ENCODE results near the gene RFC4.
"Not testable (repeated sequence)": the region's sequence is repeated elsewhere in the genome, so short reads cannot be mapped to it uniquely, and the experiment has no call there.

RFC4 gene, protein sequence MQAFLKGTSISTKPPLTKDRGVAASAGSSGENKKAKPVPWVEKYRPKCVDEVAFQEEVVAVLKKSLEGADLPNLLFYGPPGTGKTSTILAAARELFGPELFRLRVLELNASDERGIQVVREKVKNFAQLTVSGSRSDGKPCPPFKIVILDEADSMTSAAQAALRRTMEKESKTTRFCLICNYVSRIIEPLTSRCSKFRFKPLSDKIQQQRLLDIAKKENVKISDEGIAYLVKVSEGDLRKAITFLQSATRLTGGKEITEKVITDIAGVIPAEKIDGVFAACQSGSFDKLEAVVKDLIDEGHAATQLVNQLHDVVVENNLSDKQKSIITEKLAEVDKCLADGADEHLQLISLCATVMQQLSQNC

DNA sequence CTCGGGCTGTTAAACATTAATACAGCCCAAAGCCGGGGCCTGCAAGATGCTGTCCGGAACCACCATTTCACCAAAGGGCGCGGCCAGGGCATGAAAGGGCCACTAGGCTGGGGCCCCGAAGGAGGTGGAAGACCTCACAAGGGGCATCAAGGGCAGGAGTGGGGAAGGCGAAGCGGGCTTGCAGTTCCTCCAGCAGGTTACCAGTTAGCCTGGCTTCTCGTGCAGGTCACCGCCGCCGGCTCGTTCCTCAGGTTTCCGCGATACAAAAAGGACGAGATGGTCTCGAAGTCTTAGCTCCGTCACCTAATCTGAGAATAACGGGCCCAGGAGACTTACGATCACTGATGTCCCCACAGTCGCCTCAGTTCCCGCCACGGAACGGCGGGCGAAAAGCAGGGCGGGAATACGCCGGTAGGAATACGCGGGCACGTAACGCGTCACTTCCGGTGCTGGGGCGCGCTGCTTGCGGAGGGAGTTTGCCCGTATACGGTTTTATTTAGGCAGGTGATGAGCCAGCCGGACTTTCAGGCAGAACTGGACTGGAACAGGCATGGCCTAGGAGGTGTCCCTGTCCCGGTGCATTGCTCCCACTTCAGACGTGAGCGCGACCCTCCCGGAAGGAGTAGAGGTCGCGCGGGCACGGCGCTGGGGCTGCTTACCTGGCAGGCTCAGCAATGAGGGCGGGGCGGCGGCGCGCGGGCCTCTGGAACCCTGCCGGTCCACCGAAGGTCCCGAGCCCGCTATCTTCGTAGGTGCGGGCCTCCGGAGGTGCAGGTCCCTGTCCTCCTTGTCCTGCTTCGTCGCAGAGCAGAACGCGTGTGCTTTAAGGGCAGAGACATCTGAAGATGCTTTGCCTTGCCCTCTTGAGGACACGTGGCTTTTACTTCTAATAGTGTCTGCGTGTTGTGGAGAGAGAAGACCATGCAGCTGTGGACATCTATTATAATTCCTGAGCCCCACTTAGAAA, at the start of gene RFC4:
TSS of gene RFC4 (minus strand) at position 394 of the 967 bp plus-strand sequence. CDS start 1,769 bp downstream, outside the sequence.
- DNase-seq (ENCODE audit: low read depth in 2 of 2): peak; percentile 69 to 73

DNA sequence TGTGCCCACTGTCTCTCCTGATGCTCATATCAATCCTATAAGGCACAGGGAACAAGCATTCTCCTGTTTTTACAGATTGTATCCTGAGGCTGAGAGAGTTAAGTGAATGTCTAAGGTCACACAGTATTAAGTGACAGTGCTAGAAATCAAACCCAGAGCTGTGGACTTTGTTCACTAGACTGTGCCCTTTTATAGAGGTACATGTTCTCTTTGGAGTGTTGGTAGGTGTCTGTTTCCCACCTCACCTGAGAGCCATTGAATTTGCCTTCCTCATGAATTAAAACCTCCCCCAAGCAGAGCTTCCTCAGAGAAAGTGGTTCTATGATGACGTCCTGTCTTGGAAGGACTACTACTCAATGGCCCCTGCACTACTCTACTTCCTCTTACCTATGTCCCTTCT, 48.7 kb upstream of the RFC4 start:
- DNase-seq (ENCODE audit: low read depth in 2 of 2): no peak

DNA sequence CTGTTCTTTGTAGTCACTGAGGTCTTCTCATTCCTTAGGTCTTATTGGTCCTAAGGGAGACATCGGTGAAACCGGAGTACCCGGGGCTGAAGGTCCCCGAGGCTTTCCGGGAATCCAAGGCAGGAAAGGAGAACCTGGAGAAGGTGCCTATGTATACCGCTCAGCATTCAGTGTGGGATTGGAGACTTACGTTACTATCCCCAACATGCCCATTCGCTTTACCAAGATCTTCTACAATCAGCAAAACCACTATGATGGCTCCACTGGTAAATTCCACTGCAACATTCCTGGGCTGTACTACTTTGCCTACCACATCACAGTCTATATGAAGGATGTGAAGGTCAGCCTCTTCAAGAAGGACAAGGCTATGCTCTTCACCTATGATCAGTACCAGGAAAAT, 47.9 kb upstream of the RFC4 start:
- DNase-seq (ENCODE audit: low read depth in 2 of 2): no peak

DNA sequence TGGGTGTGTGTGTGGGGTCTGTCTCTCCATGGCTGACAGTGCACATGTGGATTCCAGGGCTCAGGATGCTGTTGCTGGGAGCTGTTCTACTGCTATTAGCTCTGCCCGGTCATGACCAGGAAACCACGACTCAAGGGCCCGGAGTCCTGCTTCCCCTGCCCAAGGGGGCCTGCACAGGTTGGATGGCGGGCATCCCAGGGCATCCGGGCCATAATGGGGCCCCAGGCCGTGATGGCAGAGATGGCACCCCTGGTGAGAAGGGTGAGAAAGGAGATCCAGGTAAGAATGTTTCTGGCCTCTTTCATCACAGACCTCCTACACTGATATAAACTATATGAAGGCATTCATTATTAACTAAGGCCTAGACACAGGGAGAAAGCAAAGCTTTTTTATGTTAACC, 46.7 kb upstream of the RFC4 start:
- no peak for DNase-seq (ENCODE audit: low read depth in 2 of 2)

DNA sequence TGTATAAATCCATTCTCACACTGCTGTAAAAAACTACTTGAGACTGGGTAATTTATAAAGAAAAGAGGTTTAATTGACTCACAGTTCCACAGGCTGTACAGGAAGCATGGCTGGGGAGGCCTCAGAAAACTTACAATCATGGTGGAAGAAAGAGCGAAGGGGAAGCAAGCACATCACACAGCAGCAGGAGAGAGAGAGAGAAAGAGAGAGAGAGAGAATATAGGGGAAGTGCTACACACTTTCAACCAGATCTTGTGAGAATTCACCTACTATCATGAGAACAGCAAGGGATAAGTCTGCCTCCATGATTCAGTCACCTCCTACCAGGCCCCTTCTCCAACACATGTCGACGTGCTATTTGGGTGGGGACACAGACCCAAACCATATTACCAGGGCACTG, 45.6 kb upstream of the RFC4 start:
- not testable (repeated sequence) for DNase-seq (ENCODE audit: low read depth in 2 of 2)

DNA sequence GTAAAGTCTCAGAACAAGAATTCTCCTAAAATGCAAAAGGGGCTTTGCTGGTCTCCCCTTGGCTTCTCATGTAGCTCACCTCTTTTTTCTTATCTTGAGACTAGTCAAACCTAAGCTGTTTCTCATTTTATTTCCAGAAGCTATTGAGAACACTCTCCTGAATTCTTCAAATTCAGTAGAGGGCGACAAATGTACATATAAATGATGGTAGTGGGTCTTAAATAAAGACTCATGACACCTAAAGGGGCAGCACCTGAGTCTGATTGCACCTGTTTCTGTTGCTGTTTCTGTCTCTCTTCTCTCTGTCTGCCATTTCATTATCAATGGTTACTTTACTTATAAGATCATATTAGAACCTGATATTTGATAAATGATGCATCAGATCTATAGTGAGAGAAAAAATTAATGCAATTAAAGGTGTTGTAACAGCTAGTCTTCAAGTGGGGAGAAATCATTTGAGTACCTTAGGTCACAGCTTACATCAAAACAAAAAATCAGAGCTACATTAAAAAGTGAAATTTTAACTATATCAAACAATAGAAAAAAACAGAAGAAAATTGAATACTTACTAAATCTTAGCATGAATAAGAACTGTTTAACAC, 43.2 kb upstream of the RFC4 start:
- DNase-seq (ENCODE audit: low read depth in 2 of 2): no peak

DNA sequence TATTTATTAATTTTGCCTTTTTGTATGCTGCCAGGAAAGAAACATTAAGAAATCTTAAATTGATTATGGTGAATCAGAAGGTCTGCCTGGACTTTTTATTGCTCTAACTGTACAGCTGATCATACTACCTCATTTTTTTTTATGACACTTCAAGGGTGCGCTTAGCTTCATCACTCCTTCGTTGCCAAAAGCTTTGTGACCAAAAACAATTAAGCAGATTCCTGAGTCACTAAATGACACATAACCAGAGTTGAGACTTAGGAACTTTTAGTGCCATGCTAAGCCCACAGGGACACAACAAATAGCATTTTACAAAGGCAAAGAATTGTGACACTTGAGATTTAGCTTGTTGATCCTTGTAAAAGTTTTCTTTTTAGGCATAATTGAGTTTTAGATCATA, 41.2 kb upstream of the RFC4 start:
- no peak for DNase-seq (ENCODE audit: low read depth in 2 of 2)

DNA sequence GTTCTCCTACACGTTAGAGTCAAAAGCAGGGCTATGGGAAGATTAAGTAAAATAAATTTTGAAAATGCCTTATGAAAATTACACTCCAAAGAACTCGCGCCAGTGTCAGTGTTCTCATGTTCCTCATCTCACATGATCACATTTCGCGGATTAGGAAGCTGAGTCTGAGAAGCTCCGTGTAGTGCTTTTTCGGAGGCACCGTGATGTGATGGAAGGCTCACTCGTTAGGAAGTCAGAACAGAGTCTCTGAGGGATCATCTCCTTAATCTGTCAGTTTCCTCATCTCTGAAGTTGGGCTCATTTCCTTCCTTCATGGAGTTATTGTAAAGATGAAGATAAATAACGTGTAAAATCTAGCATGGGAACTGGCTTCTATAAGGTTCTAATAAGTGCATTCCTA, 39.5 kb upstream of the RFC4 start:
- DNase-seq (ENCODE audit: low read depth in 2 of 2): no peak

DNA sequence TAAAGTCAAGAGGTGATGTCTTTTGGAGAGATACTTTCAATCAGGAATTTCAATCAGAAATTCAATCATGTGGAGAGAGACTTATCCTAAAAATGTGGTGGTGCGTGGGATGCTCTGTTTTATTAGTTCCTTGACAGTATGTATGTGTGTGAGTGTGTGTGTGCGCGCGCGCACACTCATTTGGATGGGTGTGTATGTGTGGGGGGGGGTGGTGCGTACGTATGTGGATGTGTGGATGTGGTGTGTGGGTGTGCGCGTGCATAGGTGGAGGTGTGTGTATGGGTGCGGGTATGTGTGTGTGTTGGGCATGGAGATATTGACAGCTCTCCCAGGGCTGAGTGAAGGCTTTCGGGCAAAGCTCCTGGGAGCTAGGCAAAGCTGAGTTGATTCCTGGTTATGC, 38.6 kb upstream of the RFC4 start:
- DNase-seq (ENCODE audit: low read depth in 2 of 2): no peak

DNA sequence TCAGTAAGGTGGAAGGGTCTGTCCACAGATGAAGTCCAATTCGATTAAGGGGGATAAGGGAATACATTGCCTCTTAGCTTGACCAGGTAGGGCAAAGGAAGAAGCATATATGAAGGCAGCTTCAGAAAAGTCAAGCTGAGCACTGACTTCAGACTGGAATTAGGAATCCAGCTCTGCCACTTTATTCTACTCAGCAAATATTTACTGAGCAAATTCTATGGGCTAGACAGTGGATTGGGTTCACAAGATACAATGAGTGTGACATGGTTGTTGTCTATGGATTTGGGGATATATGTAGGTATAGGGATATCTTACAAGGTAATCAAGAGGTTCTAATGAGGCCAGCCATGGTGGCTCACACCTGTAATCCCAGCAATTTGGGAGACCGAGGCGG, 36.8 kb upstream of the RFC4 start:
- DNase-seq (ENCODE audit: low read depth in 2 of 2): no peak

DNA sequence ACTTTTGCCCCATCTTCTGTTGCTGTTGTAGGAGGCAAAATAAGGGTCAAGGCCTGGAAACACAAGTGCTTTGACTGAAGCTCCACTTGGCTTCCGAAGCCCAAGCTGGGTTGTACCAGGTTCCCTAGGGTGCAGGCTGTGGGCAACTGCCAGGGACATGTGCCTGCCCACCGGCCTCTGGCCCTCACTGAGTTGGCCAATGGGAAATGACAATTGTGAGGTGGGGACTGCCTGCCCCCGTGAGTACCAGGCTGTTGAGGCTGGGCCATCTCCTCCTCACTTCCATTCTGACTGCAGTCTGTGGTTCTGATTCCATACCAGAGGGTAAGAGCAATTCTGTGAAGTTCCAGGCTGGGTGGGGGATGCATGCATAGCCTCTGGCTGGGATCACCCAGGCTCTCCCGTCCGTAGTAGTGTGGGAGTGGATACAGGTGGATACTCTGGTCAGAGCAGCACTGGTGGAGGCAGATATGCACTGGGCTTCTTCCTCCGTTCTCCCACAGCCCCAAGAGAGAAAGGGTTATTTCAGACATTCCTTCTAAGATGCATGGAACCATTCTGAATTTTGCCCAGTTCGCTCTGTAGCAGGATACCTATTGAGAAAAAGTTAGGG, 36.2 kb upstream of the RFC4 start, which contains the start of gene ADIPOQ:
TSS of gene ADIPOQ (plus strand) at position 285 of the 613 bp plus-strand sequence. CDS start 10,349 bp downstream, outside the sequence.
- no peak for DNase-seq (ENCODE audit: low read depth in 2 of 2)

DNA sequence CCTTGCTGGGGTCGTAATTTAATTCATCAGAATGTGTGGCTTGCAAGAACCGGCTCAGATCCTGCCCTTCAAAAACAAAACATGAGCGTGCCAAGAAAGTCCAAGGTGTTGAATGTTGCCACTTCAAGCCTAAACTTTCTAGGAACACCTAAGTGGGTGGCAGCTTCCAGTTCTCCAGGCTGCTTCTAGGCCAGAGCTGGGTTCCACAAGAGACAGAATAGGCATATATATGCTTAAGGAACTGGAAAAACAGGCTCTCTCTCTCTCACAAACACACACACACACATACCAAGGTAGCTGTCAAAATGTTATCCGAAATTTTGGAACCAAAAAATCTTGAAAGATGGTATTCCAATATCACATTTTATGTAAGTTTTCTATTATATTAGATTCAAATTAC, 35.3 kb upstream of the RFC4 start:
- no peak for DNase-seq (ENCODE audit: low read depth in 2 of 2)

DNA sequence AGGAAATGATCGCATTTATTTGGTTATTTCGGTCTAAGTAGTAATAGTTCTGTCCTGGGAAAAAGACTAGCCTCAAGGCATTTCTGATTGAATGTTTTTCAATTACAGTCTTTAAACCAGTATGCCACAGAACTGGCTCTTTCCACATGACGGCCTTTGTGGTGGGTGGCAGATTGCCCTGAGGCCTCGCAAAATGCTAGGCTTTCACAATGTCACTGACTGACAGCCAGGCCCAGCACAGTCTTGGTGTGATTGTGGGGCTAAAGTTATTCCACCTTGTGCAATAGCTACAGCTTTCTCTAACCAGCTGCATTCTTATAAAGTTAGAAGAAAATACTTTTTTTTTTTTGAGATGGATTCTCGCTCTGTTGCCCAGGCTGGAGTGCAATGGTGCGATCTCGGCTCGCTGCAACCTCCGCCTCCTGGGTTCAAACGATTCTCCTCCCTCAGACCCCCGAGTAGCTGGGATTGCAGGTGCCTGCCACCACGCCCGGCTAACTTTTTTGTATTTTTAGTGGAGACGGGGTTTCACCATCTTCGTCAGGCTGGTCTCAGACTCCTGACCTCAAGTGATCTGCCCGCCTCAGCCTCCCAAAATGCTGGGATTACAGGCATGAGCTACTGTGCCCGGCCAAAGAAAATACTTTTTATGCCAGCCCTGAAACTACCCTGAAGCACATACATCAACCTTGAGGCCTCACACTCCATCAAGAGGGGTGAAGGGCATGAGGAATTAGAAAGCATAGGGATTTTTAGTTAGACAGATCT, 33.8 kb upstream of the RFC4 start:
- DNase-seq (ENCODE audit: low read depth in 2 of 2): no peak

DNA sequence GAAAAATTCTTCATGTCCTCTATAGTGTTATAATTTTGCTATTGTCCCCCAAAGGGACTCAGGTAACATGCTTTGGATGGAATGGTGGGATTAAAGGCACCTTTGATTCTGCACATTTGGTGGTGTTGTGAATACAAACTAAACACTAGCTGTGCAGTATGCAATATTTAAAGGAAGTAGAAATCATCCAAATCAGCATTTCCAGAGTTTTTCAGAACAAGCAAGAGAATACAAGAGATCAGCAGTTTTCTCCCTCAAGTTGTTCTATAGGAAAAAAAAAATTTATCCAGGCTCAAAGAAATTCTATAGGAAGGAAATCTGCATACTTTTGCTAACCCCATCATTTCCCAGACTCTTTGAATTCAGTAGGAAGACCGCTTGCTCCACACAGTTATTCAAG, 26.0 kb upstream of the RFC4 start:
- no peak for DNase-seq (ENCODE audit: low read depth in 2 of 2)

DNA sequence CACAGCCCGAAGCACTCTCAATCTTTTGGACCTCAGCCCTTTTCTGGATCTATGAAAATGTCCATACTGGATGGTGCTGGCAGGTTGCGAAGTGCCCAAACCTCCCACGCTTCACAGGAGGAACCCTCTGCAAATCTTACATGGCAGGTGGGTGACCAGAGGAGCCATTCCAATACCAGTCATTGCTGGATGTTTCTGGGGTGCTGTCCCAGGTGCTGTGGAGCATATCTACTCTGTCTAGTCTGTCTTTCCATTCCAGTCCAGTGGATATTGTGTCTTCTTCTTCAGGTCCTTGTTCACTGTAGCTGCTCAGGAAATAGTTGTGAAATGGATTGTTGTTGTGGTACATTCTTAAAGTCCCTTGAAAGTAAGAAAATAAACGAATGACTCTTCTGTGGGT, 25.5 kb upstream of the RFC4 start:
- no peak for DNase-seq (ENCODE audit: low read depth in 2 of 2)

DNA sequence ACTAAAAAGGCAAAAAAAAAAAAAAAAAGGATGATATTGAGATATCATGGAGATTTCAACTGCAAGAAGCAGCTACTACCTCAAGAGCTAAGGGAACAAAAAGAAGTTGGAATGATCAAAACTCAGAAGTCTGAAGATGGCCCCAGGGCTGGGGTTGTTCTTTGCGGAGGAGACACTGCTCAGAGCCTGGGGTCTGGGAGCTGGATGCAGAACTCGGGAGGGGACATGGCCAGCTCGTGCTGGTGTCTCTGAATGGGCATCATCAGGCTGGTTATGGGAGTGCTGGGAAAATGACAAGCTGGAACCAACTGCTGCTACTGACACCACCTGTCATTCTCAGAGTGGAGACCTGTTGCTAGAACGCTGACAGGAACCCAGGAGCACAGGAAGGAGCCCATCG, 22.1 kb upstream of the RFC4 start:
- DNase-seq (ENCODE audit: low read depth in 2 of 2): no peak

DNA sequence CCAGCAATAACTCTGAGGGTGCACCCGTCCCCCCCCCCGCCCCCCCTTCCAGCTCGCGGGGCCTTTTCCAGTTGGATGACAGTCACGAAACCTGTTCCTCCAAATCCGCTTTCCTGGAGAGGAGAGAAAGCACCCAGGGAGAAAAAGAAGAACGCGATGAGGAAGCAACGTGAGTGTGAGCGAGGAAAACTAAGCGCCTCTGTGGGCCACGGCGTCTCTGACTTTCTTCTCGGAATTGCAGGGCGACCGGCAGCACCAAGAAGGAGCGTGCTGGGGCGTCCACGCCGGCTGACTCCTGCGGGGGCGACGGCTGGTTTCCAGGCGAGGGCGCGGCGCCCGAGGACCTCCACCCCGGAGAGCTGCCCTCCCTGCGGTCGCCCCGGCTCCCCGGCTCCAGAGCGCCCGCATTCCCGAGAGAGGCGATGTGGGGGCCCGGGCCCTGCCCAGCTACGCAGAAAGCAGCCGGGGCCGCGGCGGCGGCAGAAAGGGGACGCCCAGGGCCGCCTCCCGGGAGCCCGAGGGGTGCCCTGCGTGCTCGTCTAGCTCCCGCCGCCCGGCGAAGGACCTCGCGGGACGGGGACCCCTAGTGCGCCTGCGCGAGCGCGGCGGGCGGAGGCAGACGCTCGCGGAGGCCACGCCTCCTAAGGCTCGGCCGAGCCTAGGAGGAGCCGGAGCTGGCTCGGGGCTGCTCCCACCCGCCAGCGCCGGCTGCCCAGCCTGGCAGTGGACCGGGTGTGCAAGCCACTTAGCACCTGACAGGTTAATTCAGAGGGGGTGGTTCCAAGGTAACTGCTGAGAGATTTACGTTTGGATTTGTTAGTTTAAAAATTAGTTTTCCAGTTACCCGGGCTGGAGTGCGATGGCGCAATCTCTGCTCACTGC, 20.9 kb upstream of the RFC4 start:
- peak; percentile 67 to 73 for DNase-seq (ENCODE audit: low read depth in 2 of 2)

DNA sequence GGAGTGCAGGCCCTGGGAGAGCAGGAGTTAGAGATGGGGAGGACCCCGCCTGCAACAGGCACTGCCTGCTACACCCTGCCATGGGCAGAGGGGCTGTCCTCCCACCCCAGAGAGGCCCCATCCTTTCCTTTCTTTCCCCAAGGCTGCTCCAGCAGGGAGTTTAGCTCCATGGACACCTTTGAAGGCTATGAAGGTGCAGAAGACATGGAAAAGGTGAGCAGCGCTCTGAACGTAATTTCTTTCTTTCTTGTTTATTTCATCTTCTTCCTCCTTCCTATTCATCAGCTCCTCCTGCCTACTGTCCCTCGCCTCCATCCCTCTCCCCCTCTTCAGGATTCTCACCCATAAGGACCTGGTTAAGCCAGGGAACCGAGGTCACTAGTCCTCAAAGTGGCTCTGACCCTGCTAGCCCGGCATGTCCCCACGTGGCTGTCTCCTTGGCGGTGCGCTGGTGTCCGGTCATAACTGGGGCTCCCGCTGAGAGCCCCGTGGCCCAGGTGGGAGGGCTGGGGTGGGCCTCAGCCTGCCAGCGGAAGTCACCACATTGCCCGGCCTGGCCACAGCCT, 20.2 kb upstream of the RFC4 start:
- DNase-seq (ENCODE audit: low read depth in 2 of 2): no peak

DNA sequence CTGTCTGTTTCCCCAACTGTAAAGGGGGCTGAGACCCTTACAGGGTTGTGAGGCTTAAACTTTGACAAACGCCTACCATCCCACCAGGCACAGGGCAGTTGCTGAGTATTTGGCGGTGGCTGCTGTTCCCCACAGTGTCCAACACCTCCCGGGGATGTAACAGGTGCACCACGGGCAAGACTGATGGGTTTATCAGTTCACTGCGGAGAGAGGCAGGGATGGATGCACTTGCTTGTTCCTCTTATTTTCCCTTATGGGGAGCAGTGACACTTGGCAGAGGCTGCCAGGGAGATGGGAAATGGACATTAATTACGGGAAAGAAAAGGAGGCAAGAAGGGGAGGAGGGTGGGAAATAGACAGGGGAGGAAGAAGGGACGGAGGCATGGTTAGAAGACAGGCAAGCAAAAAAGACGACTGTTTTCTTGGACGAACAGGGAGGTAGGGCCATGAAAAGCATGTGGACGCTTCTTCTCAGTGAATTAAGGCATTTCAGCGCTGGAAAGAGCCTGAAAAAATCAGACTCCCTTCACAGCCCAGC, 19.7 kb upstream of the RFC4 start:
- no peak for DNase-seq (ENCODE audit: low read depth in 2 of 2)
